HG03469 (cell line): Measurements from ENCODE around the gene CDK19.
A peak's percentile ranks its signal among the peaks of the same experiment; 100 is the strongest.

Source experiments
- ATAC-seq: cut with Tn5 transposase; IDR thresholded peaks from one replicate; pipeline ENCODE4 v1.9.1; 2021; ENCODE audit warnings: mild to moderate bottlenecking, moderate library complexity, moderate number of reproducible peaks; ENCODE audit not compliant: unreplicated experiment

CDK19 gene

DNA sequence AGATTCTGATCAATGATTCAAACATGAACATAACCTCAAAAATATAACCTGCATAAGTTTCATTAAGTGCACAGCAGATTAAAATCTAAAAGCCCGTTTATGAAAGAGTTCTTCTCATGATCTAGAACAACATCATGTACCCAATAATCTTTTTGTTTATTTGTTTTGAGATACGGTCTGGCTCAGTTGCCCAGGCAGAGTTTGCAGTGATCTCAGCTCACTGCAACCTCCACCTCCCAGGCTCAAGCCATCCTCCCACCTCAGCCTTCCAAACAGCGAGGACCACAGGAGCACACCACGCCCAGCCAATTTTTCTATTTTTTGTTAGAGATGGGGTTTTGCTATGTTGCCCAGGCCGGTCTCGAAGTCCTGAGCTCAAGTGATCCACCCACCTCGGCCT is 149.7 kb downstream of the CDK19 start:
- ATAC-seq, result no peak

DNA sequence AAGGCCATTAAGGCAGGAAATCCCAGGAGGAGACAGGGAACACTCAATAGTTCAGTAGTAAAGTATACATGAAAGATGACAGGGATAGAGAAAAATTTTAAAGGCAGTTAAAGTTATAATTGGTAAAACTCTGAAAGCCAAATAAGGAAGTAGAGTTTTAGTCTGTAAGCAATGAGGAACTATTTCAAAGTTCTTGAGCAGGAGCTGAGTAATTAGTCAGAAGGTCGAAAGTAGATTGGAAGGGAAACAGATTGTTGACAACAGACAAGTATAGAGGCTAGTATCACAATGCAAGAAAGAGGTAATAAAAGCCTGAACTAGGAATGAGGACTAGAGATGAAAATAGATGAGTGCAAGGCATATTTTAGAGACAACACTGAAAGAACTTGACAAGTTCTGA is 150.3 kb downstream of the CDK19 start:
- peak; percentile 64 for ATAC-seq

DNA sequence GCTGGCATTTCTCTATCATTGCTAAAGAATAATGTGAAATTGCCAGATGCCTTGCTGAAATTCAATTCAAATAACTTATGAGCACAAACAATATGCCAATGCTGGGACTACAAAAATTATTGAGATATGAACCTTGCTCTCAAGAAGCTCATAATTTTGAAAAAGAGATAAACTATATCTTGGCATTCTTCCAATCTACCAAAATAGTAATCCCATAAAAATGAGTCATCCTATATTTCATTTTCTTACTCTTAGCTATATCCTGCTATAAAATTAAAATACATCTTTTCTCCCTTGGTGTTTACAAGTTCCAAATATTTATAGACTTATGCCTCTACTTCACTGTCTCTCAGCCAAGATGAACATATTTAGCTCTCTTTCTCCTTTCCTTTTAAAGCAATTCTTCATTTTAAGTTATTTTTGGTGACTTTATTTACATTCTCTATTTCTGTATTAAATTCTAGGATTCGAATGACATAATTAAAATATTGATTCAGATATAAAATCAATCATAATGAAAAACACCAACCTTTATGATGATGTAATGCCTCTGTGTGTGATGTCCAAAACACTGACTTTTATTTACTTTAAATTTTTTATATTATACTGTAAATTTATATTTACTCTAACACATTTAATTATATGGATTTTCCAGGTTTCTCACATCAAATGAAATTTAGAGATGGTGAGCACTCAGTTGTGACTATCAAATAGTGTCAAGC is 152.6 kb downstream of the CDK19 start:
- ATAC-seq, result no peak

DNA sequence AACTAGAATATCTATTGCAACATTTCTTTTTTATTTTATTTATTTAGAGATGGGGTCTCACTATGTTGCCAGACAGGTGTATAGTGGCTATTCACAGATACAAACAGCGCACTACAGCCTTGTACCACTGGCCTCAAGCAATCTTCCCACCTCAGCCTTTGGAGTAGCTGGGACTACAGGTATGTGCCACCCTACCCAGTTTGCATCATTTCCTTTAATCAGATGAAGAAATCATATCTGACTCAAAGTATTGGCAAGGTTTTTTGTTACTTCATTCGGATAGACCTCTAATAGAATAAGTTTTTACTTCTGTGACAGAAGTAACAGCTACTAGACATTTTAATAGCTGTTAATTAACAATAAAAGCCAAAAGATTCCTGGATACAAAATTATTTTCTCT is 153.9 kb downstream of the CDK19 start:
- ATAC-seq, result no peak

DNA sequence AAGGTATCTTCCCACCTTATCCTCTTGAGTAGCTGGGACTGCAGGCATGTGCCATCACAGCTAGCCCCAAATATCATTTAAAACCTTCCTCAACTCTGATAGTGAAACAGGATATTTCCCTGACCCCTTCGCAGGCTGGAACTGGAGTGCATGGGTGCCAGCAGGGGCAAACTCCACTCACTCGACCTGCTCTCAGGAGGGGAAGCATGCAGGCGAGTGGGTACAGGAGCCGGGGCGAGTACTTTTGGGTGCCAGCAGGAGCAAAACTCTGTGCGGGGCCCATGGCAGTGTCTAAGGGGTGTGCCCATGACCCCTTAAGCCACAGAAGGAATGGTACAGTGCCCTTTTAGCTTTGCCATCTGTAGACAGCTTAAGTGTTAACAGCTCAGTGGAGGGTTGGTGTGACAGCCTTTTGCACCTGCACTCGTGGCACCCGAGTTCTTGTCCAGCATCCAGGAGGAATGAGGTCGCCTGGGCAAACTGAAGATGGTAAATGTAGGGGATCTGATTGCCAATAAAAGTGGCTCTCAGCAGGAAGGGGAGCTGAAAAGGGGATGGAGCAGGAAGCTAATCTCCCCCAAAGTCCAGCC is 155.1 kb downstream of the CDK19 start:
- ATAC-seq, result no peak

DNA sequence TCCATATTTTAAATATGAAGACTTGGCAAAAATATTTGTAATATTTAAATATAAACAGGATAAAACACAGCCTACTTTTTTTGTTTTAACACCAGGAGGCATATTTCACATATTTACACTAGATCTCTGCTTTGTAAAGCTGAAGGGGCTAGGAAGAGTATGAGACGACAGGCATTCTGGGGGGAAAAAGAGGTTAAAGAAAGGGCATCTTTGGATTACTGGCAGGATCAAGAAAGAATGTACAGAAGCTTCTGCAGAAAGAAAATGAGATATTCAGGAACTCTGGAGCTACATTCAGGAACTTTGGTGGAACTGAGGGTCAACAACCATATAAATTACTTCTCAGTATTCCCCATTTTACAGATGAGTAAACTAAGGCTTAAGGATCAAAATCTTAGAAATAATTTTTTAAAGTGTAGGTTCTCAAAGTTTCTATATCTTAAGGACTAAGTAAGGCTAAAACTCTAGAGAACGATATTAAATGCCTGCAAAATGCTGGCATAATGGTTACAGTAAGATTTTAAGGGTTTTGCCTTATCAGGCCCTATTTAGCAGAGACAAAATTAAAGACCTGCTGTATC is 156.5 kb downstream of the CDK19 start:
- no peak for ATAC-seq

DNA sequence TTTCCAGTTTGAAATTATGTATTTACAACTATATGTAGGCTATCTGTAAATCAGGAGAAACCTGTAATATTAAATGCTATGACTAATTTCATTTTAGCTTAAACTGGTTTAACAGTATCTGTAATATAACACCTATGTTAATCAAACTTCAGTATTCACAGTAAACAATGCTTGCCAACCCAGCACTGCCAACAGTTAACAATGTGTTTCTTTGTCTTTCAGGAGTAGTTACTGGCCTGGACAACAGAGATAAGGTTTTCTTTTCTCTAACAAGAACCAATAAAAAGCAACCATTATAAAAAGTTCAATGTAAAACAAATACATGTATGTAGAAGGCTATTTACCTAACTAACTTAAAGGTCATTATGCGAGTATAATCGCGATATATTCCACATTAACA is 158.8 kb downstream of the CDK19 start:
- ATAC-seq, result no peak

DNA sequence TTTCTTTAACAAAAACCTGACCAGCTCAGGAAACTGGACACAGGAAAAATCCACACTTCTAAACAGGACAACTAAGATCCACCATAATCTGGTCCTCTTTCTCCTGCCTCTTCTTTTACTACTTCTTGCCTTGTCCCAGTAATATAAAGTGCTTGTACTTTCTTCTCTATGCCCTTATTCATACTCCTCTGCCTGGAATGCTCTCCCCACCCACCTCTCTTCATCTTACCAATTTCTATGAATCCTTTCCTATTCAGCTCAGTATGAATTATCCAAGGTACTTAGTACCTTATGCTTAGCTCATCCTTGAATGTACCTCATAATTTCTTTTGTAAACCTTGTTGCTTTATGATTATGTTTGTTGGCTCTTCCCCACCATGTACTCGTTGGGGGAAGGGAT is 159.4 kb downstream of the CDK19 start:
- ATAC-seq, result no peak

DNA sequence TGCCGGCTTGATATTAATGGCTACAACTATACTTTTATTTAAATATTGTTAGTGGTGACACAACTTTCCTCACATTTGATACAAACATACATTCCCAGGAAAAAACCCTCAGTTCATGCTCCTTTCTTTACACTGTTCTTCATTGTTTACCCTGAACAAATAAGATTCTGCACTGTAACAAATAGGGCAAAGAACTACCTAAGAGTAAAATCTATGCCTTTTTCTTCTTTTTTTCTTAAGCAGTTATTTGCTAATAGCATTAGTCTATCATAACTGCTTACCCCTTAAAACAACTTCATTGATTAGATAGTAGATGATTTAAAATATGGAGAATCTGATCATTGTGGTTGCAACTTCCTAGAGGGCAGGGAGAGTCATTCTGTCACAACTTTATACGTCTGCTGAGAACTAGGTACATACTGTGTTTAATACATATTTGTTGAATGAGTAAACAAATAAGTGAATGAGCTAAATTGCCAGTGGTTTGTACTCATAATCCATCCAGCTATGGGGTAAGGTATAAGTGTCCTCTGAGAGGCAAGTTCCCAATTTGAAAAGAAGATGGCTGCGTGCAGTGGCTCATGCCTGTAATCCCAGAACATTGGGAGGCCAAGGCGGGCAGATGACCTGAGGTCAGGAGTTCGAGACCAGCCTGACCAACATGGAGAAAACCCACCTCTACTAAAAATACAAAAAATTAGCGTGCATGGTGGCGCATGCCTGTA is 161.0 kb downstream of the CDK19 start:
- no peak for ATAC-seq

DNA sequence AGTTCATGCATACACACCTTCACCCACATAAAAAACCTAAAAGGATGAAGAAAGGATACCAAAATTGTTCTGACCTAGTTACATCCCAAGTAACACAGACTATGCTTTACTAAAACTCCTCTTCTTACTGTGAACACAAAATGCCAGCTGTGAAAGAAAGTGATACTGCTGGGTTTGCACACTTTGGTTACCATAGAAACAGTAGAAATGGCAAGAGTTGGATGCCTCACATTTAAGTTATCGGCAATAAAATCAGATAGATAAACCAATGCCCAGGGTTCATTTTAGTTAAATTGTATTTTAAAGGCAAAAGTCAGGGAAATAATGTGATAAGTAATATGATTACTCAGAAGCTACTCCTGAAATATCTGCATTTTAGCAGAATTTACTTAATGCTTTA is 161.9 kb downstream of the CDK19 start:
- ATAC-seq, result no peak

DNA sequence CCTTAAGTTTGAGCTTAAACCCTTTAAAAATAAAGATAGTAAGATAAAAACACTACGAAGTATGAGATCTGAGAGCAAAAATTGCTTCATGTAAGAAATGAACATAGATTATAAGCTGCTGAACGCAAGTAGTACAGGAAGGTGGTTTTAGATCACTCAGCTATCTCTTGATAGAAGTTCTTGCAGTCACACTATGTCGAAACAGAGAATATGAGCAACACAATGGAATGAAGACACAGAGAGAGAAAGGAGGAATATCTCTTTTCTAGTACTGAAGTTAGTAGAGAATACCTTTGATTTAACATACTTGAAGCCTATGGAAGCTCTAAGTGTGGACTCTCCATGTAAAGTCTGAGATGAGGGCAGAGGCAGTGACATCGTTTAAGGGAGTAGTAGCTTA is 162.7 kb downstream of the CDK19 start:
- no peak for ATAC-seq

DNA sequence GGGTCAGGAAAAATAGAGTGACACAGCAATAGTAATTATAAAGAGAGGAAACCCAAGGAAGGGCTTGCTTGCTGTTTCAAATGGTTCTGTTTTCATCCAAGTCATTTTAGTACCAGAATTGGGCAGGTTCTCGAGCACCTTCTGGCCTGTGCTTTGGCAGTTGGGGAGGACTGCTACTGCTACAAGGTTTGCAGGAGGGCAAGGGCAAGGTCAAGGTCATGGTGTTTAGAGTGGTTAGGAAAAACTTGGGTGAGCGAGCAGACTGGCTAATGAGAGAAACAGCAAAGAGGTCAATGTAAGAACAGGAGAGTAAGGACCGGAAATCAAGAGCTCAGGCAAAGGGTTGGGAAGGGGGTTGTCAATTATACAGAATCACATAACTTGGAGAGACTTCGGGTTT is 164.5 kb downstream of the CDK19 start:
- no peak for ATAC-seq

DNA sequence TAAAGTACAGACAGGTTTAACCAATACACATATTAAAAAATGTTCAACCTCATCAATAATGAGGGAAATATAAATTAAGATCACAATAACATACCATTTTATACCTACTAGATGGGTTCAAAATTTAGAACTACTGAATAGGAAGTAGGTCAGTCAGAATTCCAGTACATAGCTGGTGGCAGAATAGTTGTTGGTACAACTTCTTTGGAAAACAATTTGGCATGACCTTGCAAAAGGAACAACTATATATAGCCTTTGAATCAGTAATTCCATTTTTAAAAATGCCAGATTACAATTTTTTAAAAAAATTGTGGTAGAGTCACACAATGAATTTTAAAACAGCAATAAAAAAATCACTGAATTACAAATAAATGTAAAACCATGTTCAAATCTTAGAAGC is 165.6 kb downstream of the CDK19 start:
- no peak for ATAC-seq

DNA sequence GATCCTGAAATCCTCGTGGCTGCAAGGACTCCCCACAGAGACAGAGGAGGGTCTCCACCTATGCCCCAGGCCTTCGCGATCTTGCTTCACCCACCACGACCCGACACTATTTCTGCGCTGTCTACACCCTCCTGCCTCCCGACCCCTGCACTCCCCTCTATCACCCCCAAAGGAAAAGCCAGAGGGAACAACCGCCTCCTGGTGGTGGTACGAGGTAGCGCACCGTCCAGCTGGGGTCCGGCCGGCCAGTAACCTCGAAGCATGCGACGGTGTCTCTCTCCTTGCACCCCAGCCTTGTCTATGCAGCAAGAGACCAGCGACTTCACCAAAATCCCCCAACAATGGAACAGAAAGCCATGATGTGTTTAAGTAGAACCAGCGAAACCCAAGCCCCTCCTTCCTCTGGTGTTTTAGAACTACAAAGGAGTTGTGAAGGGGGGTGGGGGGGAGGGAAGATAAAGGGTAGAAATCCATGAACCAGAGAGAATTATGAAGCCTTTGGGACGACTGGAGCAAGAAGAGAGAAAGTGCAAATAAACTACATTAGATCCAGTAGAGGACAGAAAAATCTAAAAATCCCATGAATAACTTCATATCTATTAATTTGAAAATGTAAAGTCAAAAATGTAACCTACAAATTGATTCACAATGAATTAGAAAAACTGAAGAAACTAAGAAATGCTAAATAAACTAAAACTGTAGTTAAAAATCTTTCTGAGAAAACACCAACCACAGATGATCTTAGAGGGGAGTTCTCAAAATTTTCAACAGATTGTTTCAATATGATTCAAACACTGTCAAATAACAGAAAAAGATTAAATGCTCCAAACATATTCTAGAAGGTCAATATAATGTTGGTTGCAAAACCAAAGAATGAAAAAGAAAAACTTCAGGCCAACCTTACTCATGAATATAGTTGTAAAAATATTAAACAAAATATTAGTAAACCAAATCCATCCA is 168.0 kb downstream of the CDK19 start:
- ATAC-seq, result no peak

DNA sequence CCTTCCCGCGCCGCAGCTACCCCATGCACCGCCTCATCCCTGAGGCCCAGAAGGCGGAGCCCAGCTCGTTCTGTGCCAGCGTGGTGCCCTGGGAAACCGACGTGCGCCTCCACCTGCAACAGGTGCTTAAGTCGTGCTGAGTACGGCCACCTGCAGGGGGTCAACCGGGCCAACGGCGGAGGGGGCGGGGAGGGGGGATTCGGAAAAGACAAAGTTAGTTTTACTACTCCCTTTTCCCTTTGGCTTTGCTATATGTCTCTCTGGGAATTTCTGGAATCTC is 168.9 kb downstream of the CDK19 start:
- ATAC-seq, result no peak

DNA sequence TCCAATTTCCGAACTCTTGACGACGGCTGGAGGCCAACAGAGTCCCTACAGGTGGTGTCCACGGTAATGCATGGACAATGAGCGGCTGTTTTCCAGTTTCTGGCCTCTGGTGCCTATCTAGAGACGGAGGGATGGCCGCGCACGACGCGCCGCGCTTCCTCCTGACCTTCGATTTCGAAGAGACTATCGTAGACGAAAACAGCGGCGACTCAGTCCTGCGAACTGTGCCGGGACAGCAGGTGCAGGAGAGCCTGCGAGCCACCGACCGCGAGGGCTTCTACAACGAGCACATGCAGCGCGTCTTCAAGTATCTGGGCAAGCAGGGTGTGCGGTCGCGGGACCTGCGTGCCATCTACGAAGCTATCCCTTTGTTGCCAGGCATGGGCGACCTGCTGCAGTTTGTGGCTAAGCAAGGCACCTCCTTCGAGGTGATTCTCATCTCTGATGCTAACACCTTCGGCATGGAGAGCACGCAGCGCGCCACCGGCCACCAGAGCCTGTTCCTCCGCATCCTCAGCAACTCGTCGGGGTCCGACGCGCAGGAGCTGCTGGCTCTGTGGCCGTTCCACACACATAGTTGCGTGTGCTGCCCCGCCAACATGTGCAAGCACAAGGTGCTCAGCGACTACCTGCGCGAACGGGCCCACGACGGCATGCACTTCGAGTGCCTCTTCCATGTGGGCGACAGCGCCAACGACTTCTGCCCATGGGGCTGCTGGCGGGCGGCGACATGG is 169.4 kb downstream of the CDK19 start:
- no peak for ATAC-seq

DNA sequence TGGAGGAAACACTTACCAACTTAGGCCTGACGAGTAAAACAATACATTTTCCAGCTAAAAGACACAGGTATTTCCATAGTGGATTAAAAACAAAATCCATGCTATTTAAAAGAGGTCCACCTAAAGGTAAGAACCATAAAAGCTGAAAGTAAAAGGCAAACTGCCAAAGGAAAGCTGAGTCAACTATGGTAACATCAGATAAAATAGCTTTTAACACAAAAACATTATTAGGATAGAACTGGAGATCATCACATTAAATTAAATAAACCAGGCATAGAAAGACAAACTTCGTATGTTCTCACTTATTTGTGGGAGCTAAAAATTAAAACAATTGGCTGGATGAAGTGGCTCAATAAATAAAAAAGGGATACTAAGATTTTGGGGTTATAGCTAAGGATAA is 172.1 kb downstream of the CDK19 start:
- no peak for ATAC-seq

DNA sequence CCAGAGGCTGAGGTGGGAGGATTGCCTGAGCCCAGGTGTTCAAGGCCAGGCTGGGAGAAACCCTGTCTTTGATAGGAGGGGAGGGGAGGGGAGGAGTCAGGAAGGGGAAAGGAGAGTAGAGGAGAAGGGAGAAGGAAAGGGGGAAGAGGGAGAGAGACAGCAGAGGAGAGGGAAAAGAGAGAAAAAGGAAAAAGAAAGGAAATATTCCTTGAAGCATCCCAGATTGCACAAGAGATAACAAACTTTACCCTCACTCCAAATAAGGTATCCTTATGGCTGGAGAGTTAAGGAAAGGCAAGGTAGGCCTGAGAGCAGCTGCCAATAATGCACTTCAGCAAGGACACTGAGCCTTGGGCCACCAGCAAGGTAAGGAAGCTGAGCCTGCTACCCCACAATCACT is 172.6 kb downstream of the CDK19 start:
- no peak for ATAC-seq

DNA sequence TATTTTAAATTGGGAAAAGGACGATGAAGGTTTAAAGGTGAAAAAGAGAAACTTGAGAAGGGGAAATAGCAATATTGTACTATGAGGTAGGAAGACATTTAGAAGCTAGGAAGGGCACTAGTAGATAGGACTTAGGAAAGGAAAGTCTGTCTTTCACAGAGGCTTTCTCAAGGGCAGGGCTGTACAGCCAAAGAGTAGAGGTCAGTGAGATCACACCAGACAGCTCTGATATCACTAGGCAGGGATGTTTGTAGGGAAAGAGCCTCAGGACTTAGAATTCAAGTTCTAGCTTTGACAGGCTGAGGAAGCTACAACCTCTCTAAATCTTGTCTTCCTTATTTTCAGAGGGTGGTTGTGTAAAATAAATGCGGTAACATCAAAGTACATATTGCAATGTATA is 178.5 kb downstream of the CDK19 start:
- no peak for ATAC-seq

DNA sequence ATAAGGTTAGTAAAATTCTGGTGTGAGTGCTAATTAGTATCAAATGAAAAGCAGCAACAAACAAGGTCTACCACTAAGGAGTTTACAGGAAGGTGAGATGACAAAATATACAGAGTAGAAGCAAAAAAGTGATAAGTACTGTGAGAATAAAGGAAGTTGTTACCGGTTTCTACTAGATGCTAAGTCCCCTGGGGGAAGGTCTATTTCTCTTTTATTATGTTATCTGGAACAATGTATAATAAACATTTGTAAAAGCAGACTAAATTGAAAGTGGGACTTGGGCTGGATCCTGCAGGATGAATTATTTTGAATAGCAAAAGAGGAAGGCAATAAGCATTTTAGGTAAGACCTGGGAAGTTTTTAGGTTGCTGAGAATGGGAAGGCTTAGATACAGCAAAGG is 180.2 kb downstream of the CDK19 start:
- ATAC-seq, result no peak
